ENCODE results near the gene PRTN3.
"Not testable (repeated sequence)": the region's sequence is repeated elsewhere in the genome, so short reads cannot be mapped to it uniquely, and the experiment has no call there.

GRCh38 chr19:849195-849594 is 8.4 kb downstream of the PRTN3 start:
- not testable (repeated sequence) for TF ChIP-seq POLR2A (IDR thresholded peaks at IDR 0.05; ENCODE audit: low read depth, low read length); POLR2AphosphoS5 (IDR thresholded peaks at IDR 0.05; ENCODE audit: low read depth, low read length); TAF1 (IDR thresholded peaks at IDR 0.05; ENCODE audit: low read depth, low read length); POU2F2 (IDR thresholded peaks at IDR 0.05; ENCODE audit: low read depth, low read length); PAX5 (IDR thresholded peaks at IDR 0.05; ENCODE audit: insufficient read depth, low read length, severe bottlenecking)

Data from GM12891 (cell line).